HUDEP-2 (cell line): ENCODE results near the gene MGAT3.
A peak's percentile ranks its signal among the peaks of the same experiment; 100 is the strongest.

ENCODE experiments used
- DNase-seq, 76 experiments: peaks; one replicate each; lab custom pipeline; 2025; ENCODE audit not compliant: unreplicated experiment in 76 of 76; lab: John Stamatoyannopoulos, UW

MGAT3 gene

GRCh38 chr22:39487826-39488520 lies 31.2 kb downstream of the MGAT3 start:
- DNase-seq, result no peak

DNA sequence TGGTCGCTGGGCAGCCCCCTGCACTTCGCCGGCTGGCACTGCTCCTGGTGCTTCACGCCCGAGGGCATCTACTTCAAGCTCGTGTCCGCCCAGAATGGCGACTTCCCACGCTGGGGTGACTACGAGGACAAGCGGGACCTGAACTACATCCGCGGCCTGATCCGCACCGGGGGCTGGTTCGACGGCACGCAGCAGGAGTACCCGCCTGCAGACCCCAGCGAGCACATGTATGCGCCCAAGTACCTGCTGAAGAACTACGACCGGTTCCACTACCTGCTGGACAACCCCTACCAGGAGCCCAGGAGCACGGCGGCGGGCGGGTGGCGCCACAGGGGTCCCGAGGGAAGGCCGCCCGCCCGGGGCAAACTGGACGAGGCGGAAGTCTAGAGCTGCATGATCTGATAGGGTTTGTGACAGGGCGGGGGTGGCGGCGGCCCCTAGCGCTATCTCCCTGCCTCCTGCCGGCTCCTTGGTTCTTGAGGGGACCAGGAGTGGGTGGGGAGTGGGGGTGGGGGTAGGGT lies 31.8 kb downstream of the MGAT3 start:
- DNase-seq, result peak in 20 of 76 experiments; percentile 17 to 75 (median 33)

- DNase-seq, result no peak
These were observed 32.6 kb downstream of the MGAT3 start for GRCh38 chr22:39489094-39490068.

DNA sequence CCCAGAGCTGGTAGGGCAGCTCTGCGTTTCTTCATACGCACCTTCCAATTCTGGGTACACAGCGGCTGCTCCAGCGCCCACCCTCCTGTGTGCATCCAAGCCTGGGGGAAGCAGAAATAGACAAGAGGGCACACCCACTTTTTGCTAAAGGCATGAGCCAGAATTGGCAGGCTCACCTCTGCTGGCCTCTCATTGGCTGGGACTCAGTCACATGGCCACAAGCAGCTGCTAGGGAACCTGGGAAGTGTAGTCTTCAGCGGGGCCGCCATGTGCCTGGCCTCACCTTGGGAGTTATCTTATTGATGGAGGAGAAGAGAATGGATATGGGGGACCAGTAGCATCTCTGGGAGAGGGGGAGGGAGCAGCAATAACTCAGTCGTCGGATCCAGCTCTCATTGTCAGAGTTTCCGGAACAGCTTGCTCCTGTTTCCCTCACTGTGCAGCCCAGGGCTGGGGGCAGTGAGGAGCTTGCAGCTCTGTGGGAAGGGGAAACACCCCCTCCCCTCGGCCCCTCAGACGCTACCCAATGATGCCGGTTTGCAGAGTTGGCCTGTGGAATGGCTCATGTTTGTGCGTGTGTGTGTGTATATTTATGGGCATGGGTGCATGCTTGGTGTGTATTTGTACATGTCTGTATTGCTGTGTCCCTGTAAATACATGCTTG lies 33.5 kb downstream of the MGAT3 start:
- peak in 66 of 76 experiments; percentile 19 to 82 (median 56) for DNase-seq

DNA sequence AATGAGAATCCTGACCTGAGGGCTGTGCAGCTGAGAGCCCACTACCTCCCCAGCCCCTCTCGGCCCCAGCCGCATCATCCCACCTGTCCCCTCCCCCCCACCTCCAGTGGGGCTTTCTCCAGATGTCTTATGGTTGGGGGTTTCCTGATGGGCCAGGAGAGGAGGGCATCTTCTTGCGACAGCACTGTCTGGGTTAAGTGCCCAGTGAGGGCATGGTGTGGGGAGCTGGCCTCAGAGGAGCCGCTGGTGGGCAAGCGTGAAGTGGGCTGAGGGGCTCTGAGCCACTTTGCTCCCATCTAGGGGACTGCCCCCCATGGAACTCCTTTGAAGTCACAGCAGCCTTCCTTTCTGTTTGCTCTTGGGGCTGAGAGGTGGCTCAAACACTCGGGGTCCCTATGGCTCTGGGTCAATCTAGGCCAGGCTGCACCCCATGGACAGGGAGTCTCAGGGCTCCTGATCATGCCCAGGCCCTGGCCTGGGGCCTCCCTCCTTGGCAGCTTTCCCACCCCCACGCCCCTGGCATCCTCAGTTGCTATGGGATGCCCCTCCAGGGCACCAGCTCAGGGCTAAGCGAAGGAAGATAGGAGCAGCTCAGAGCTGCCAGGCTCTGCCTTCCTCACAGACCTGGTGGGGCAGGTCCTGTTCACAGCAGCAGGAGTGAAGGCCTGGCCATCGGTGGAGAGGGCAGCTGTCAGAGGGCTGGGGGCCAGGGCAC lies 34.3 kb downstream of the MGAT3 start:
- DNase-seq, result no peak

- DNase-seq, result no peak
These were observed 34.9 kb downstream of the MGAT3 start for GRCh38 chr22:39491696-39492095.

GRCh38 chr22:39492186-39492585 lies 35.4 kb downstream of the MGAT3 start:
- DNase-seq, result no peak

GRCh38 chr22:39493759-39494158 lies 36.9 kb downstream of the MGAT3 start:
- DNase-seq, result no peak

- no peak for DNase-seq
These were observed 37.8 kb downstream of the MGAT3 start for GRCh38 chr22:39494471-39495120.

DNA sequence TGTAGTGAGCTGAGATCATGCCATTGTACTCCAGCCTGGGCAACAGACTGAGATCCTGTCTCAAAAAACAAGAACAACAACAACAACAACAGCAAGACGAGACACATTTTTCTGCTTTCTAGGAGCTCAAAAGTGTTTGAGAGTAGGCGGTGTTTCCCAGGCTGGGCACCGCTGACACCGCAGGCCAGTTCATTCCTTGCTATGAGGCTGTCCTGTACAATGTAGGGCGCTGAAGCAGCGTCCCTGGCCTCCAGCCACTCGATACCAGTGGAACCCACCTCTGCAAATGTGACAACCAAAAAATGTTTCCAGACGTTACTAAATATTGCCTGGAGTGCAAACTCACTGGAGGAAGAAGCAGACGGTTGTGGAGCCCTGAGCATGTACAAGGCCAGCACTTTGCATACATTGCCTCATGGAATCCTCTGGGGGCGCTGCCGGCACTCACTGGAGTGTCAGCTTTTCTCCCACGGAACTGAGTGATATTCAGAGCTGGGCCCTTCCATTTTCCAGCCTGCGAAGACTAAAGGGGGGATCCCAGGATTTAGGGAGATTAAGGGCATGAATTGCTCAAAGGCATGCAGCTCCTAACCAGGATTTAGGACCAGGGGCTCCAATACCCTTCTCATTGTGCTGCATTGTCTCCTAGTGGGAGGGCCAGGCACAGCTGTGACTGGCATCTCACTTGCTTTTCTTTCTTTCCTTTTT lies 39.5 kb downstream of the MGAT3 start:
- DNase-seq, result peak in 55 of 76 experiments; percentile 19 to 72 (median 53)

DNA sequence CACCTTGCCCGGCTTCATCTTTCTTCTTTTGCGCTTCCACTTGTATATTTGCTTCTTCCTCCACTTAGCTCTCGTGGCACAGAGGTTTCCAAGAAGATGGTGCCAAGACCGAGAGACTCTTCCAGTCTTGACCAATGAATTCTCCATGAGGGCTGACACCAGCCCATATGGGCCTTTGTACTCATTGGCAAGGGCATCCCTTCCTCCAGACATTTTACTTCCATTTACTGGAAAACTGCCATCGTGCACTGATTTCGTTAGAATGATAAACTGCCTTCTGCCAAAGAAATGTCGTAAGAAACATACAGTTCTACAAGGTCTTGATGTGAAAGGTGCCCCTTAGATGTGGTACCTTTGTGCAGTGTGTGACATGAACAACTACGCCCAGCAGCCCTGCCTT lies 40.6 kb downstream of the MGAT3 start:
- DNase-seq, result no peak

- DNase-seq, result no peak
These were observed 41.6 kb downstream of the MGAT3 start for GRCh38 chr22:39498368-39498767.

DNA sequence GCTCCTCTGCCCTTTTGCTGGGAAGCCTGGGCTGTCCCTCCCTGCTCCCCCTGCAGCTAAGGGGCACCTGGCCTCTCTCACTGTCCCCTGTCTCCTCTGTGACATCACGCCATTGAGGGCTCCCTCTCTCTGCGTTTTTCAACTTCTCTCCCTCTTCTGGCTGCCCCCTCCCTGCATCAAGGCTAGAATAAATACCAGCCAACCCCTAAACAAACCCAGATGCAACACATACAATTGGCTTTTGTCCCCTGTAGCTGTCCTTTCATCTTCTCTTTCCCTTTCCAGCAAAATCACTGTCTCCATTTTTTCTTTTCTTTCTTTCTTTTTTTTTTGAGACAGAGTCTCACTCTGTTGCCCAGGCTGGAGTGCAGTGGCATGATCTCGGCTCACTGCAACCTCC lies 42.0 kb downstream of the MGAT3 start:
- DNase-seq, result no peak

DNA sequence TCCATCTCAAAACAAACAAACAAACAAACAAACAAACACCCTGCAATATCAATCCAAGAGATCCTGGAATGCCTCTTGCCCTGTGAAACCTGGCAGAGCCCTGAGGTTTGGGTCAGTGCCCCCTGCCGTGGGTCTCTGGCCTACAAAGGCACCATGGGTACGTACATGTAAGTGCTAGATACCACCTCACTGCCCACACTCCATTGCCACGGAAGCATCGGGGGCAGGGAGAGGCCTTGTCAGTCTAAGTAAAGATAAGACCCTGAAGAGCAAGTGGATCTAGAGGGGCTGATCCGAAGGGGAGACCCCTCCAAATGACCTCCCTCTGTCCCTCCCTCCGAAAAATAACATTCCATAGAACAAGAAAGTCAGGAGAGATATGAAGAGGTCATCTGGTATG lies 43.3 kb downstream of the MGAT3 start:
- DNase-seq, result no peak

- DNase-seq, result no peak
These were observed 44.9 kb downstream of the MGAT3 start for GRCh38 chr22:39501644-39502108.

DNA sequence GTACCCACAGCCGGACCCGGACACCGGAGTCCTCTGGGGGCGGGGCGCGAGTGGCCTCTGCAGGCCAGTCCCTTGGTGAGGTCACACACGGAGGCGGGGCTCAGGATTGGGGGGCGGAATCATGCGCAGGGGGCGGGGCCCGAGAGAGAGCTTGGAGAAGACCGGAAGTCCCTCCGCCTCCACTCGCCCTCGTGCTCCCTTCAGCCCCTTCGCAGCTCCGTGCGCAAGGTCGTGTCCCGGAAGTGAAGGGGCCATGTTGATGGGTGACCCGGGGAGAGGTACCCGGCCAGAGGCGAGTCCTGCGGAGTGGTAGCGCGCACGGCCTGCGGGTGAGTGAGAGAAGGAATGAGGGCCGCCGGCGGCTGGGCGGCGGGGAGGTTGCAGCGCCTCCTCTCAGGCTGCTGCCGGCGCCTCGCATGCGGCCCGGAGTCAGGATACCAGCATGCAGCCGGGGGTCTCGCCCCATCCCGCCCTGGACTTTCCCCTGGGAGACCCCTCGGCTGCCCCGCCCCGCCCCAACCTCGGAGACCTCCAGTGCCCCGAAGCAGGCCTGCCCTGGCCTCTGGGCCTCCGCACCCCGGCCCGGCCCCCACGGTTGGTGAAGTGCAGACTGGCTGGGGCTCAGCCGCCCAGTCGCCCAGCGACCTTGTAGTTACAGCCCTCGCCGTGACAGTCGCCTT lies 45.4 kb downstream of the MGAT3 start, which contains the start of gene MIEF1:
TSS of gene MIEF1 (plus strand) at position 182 of the 680 bp plus-strand sequence. CDS start 9,005 bp downstream, outside the sequence.
- DNase-seq, result peak in 74 of 76 experiments; percentile 58 to 96 (median 91)

DNA sequence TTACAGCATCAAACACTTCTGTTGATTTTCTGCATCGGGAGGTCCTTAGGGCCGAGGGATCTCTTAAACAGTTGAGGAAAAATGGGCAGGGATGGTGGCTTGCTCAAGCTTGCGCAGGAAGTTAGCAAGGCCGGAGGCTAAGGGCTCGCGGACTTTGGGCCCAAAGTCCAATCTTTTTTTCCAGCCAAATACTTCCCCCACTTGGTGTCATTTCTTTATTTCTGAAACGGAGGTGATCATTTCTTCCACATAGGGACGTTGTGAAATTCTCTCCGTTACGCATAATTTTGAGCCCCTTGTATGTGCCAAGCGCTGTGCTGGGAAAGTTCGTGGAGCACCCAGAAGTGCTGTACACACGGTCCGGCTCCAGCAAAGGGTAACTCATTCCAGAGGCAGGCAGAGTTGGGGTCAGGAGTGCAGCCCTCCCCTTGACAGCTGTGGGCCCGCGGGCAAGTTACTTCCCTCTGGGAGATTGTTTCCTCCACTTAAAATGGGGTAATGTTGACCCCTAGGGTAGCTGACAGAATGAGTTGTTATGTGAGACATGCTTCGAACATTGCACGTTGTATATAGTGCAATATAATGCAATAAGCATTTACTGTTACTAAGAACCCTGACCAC lies 46.1 kb downstream of the MGAT3 start:
- no peak for DNase-seq

- no peak for DNase-seq
These were observed 46.8 kb downstream of the MGAT3 start for GRCh38 chr22:39503630-39504029.
